ENCODE data around the gene VPS13D.

GRCh38 chr1:12485231-12486058 lies 255.6 kb downstream of the VPS13D start:
- TF ChIP-seq CTCF (conservative IDR thresholded peaks at IDR 0.05; ENCODE audit: low read depth, low read length) (no peak), EZH2phosphoT487 (IDR thresholded peaks at IDR 0.05; ENCODE audit: borderline replicate concordance, low read length) (no peak)

Measured in PC-3 (cell line).